ENCODE data around the gene REXO5.
"Not testable (repeated sequence)": the region's sequence is repeated elsewhere in the genome, so short reads cannot be mapped to it uniquely, and the experiment has no call there.

The REXO5 gene

GRCh38 chr16:20849589-20850390 is 43.5 kb downstream of the REXO5 start:
- TF ChIP-seq ZNF274 (IDR thresholded peaks at IDR 0.05; ENCODE audit: low read depth, low read length), result no peak

DNA sequence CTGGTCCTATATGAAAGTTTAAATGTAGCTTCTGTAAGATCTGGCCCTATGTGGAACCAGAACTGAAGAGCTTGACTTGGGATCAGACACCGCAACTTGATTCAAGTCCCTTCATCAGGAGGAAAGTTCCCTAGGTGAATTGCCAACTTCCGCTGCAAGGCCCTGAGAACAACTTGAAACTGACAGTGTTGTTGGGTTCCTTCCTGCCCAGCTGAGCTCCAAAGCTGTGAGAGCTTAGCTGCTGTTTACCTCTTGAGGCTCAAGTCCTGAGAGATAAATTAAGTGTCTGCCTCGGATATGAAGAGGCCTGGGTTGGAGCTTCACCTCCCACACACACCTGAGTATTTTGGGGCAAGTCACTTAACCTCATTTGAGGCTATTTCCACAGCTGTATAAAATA is 44.7 kb downstream of the REXO5 start:
- no peak overlapping the region for H3K4me3 ChIP-seq (ENCODE audit: low read length)
- no peak for TF ChIP-seq ZNF274 (IDR thresholded peaks at IDR 0.05; ENCODE audit: low read depth, low read length)

More at GRCh38 chr16:20849589-20850390, 43.5 kb downstream of the REXO5 start:
- no peak overlapping the region for H3K4me3 ChIP-seq (ENCODE audit: low read length)

GRCh38 chr16:20851601-20852000 is 45.3 kb downstream of the REXO5 start:
- TF ChIP-seq ZNF274 (IDR thresholded peaks at IDR 0.05; ENCODE audit: low read depth, low read length), result no peak
- H3K4me3 ChIP-seq (ENCODE audit: low read length), result no peak overlapping the region

- no peak overlapping the region for H3K4me3 ChIP-seq (ENCODE audit: low read length)
- TF ChIP-seq ZNF274 (IDR thresholded peaks at IDR 0.05; ENCODE audit: low read depth, low read length), result no peak
These were observed 46.8 kb downstream of the REXO5 start for GRCh38 chr16:20853143-20853542.

- no peak for TF ChIP-seq ZNF274 (IDR thresholded peaks at IDR 0.05; ENCODE audit: low read depth, low read length)
- H3K4me3 ChIP-seq (ENCODE audit: low read length), result no peak overlapping the region
These were observed 47.8 kb downstream of the REXO5 start for GRCh38 chr16:20853981-20854620.

GRCh38 chr16:20854963-20855362 is 48.6 kb downstream of the REXO5 start:
- H3K4me3 ChIP-seq (ENCODE audit: low read length), result no peak overlapping the region
- TF ChIP-seq ZNF274 (IDR thresholded peaks at IDR 0.05; ENCODE audit: low read depth, low read length), result no peak

DNA sequence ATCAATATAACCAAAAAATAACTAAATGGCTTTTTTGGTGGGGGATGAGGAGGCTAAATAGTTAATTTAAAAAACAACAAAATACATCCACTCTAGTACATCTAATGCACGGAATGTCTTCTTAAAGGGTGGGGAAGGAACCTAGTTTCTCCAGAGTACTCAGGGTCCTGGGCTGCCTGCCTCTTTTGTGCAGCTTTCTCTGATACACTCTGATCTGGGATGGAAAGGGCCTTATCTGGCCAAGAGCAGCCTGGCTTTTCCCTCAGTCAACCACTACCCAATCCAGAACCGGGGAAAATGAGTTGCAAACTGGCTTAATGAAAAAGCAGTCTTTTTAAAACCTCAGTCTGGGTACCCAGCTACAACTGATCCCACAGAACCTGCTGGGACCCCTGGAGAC is 51.0 kb downstream of the REXO5 start:
- H3K4me3 ChIP-seq (ENCODE audit: low read length), result no peak overlapping the region
- no peak for TF ChIP-seq ZNF274 (IDR thresholded peaks at IDR 0.05; ENCODE audit: low read depth, low read length)

GRCh38 chr16:20859229-20859628 is 52.9 kb downstream of the REXO5 start:
- H3K4me3 ChIP-seq (ENCODE audit: low read length), result no peak overlapping the region
- no peak for TF ChIP-seq ZNF274 (IDR thresholded peaks at IDR 0.05; ENCODE audit: low read depth, low read length)

DNA sequence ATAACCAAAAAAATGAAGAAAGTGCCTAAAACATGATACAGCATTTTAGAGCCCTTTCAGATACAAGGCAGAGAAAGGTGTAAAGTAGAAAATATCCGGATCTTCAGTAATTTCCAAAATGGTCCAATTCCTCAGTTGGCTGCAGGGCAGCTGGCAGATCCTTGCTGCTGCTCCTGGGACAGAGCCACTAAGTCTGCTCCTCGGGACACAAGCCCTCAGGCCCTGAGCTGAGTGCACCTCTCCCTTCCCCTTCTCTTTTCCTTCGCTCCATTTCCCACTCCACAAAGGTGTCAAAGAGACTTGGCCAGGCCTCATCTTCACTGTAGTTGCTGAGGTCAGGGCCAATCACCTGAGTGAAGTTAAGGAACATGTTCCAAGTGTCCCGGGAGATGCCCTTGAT is 53.4 kb downstream of the REXO5 start:
- H3K4me3 ChIP-seq (ENCODE audit: low read length), result no peak overlapping the region
- TF ChIP-seq ZNF274 (IDR thresholded peaks at IDR 0.05; ENCODE audit: low read depth, low read length), result no peak

DNA sequence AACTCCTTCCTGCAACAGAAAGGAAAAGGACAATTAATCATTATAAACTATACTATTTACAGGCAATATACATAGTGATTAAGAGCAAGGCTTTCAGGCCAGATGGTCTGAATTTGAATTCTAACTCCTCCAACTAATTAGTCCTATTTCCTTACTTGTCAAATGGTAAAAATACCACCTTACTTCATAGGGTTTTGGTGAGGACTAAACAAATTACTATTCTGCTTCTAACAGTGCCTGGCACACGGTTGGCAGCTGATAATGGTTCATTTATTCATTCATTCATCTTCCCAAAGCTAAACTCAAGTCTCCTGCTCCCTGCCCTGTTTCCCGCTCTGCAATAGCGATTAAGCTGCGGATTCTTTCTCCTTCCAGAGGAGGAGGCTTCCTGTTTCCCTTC is 54.0 kb downstream of the REXO5 start:
- no peak for TF ChIP-seq ZNF274 (IDR thresholded peaks at IDR 0.05; ENCODE audit: low read depth, low read length)
- no peak overlapping the region for H3K4me3 ChIP-seq (ENCODE audit: low read length)

- H3K4me3 ChIP-seq (ENCODE audit: low read length), result not testable (repeated sequence)
These were observed 54.7 kb downstream of the REXO5 start for GRCh38 chr16:20860995-20861394.

- TF ChIP-seq ZNF274 (IDR thresholded peaks at IDR 0.05; ENCODE audit: low read depth, low read length), result no peak
- no peak overlapping the region for H3K4me3 ChIP-seq (ENCODE audit: low read length)
These were observed 56.0 kb downstream of the REXO5 start for GRCh38 chr16:20862162-20862960.

- not testable (repeated sequence) for H3K4me3 ChIP-seq (ENCODE audit: low read length)
These were observed 58.0 kb downstream of the REXO5 start for GRCh38 chr16:20864376-20864775.

DNA sequence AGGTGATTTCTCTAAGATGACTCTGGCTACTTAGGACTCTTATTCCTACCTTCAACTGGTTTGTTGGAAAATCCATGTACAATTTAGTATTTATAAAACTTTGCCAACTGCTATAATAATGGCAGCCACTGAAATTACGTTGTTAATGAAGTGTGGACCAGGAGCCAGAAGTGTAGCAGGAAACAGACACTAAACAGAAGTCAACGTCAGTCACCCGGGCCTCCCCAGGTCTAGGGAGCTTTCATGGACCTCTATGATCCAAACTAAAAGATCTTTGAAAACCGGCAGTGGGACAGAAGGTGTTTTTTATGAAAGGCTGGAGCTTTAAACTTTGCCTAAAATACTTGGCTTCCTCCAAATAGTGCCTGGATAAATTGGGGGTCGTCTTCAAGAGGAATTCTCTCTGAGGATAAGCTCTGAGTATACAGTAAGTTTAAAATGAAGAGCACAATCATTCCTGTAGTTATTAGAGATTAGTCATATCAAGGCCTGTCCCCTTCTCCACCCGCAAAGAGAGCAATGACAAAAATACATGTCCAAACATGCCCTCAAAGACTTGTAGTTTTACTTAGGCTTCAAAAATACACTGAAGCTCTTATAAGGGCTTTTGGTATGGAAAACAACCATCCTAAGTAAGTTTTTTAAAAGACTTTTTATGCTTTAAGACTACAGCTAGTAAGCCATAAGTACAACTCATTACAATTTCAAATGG is 59.2 kb downstream of the REXO5 start:
- no peak for TF ChIP-seq ZNF274 (IDR thresholded peaks at IDR 0.05; ENCODE audit: low read depth, low read length)
- H3K4me3 ChIP-seq (ENCODE audit: low read length), result no peak overlapping the region

Data from GM08714 (cell line).